SJCRH30 (cell line): ENCODE results near the gene COP1. TPM values are rescaled to one million over a fixed set of nuclear protein-coding genes. Genes with fewer than 3 reads are reported as not detected.

Experiments used
- DNase-seq, 2 experiments: peaks; one replicate each; pipeline ENCODE4 v3.0.0-alpha.2; 2015 to 2020
- H3K27ac ChIP-seq: fragments of 250-450 bp; sonication (Bioruptor Pico); 2 replicates; pipeline ENCODE4 v1.5.1; 2020; ENCODE audit warnings: mild to moderate bottlenecking, moderate library complexity
- H3K27me3 ChIP-seq: fragments of 250-450 bp; sonication (Bioruptor Pico); 2 replicates; pipeline ENCODE4 v1.5.1; 2020; ENCODE audit warnings: mild to moderate bottlenecking, moderate library complexity
- H3K36me3 ChIP-seq: fragments of 250-450 bp; sonication (Bioruptor Pico); 2 replicates; pipeline ENCODE4 v1.5.1; 2020; ENCODE audit warnings: mild to moderate bottlenecking, moderate library complexity
- H3K4me1 ChIP-seq: fragments of 250-450 bp; sonication (Bioruptor Pico); 2 replicates; pipeline ENCODE4 v1.5.1; 2020; ENCODE audit warnings: mild to moderate bottlenecking, moderate library complexity
- H3K4me3 ChIP-seq: fragments of 250-450 bp; sonication (Bioruptor Pico); 2 replicates; pipeline ENCODE4 v1.5.1; 2020; ENCODE audit warnings: mild to moderate bottlenecking, moderate library complexity
- H3K9me3 ChIP-seq: fragments of 250-450 bp; sonication (Bioruptor Pico); replicated peaks from 2 replicates; pipeline ENCODE4 v1.5.1; 2020; ENCODE audit warnings: mild to moderate bottlenecking, moderate library complexity
- total RNA-seq: library from RNA; depleted of rRNA; stranded (reverse); fragments of >200 nt; shearing (Covaris generic); gene quantifications from 2 replicates; pipeline ENCODE4 v1.2.3, GENCODE V29; 2014

Gene COP1
- total RNA-seq, 1 experiment from 2014 or later, result 43.6 TPM

GRCh38 chr1:175960169-175960568, 246.9 kb downstream of the COP1 start:
- H3K9me3 ChIP-seq, result no peaks in the 10 kb centered on the region

GRCh38 chr1:175951627-175952026, 255.5 kb downstream of the COP1 start:
- no peak overlapping the region for H3K4me3 ChIP-seq
- no peaks in the 10 kb centered on the region for H3K4me1 ChIP-seq
- H3K27me3 ChIP-seq, result no peaks in the 10 kb centered on the region
- no peak overlapping the region for H3K27ac ChIP-seq
- DNase-seq, result no peak
- no peaks in the 10 kb centered on the region for H3K9me3 ChIP-seq
- peaks cover 5% of the 10 kb centered on the region for H3K36me3 ChIP-seq

More at GRCh38 chr1:175960169-175960568, 246.9 kb downstream of the COP1 start:
- Histone ChIP-seq H3K36me3 (no peaks in the 10 kb centered on the region), H3K4me1 (no peaks in the 10 kb centered on the region), H3K27me3 (no peaks in the 10 kb centered on the region), H3K4me3 (no peak overlapping the region), H3K27ac (no peak overlapping the region)
- DNase-seq, result no peak

GRCh38 chr1:175947771-175948170, 259.3 kb downstream of the COP1 start:
- Histone ChIP-seq H3K27me3 (no peaks in the 10 kb centered on the region), H3K9me3 (no peaks in the 10 kb centered on the region), H3K4me3 (no peak overlapping the region), H3K27ac (no peak overlapping the region), H3K4me1 (no peaks in the 10 kb centered on the region), H3K36me3 (peaks cover 6% of the 10 kb centered on the region)
- no peak for DNase-seq

GRCh38 chr1:175944591-175944990, 262.5 kb downstream of the COP1 start:
- Histone ChIP-seq H3K27ac (no peak overlapping the region), H3K27me3 (no peaks in the 10 kb centered on the region), H3K4me1 (no peaks in the 10 kb centered on the region), H3K4me3 (no peak overlapping the region), H3K36me3 (peaks cover 10% of the 10 kb centered on the region), H3K9me3 (no peaks in the 10 kb centered on the region)
- DNase-seq, result no peak

GRCh38 chr1:175941164-175941563, 265.9 kb downstream of the COP1 start:
- no peak overlapping the region for H3K27ac ChIP-seq
- DNase-seq, result no peak

GRCh38 chr1:175936736-175937135, 270.4 kb downstream of the COP1 start:
- H3K27ac ChIP-seq, result no peak overlapping the region
- H3K4me1 ChIP-seq, result no peaks in the 10 kb centered on the region
- no peak overlapping the region for H3K4me3 ChIP-seq
- no peak for DNase-seq
- H3K9me3 ChIP-seq, result no peaks in the 10 kb centered on the region
- peaks cover 11% of the 10 kb centered on the region for H3K36me3 ChIP-seq
- no peaks in the 10 kb centered on the region for H3K27me3 ChIP-seq

More at GRCh38 chr1:175941164-175941563, 265.9 kb downstream of the COP1 start:
- H3K4me3 ChIP-seq, result no peak overlapping the region
- no peaks in the 10 kb centered on the region for H3K9me3 ChIP-seq
- no peaks in the 10 kb centered on the region for H3K4me1 ChIP-seq
- H3K27me3 ChIP-seq, result no peaks in the 10 kb centered on the region
- H3K36me3 ChIP-seq, result peaks cover 11% of the 10 kb centered on the region

- Histone ChIP-seq H3K4me3 (no peak overlapping the region), H3K27ac (no peak overlapping the region)
These were observed 271.4 kb downstream of the COP1 start for GRCh38 chr1:175935566-175936115.

GRCh38 chr1:175935166-175935565, 271.9 kb downstream of the COP1 start:
- Histone ChIP-seq H3K9me3 (no peaks in the 10 kb centered on the region), H3K27ac (no peak overlapping the region)

More at GRCh38 chr1:175935566-175936115, 271.4 kb downstream of the COP1 start:
- no peaks in the 10 kb centered on the region for H3K9me3 ChIP-seq
- H3K27me3 ChIP-seq, result no peaks in the 10 kb centered on the region
- H3K4me1 ChIP-seq, result no peaks in the 10 kb centered on the region
- no peak for DNase-seq
- H3K36me3 ChIP-seq, result peaks cover 11% of the 10 kb centered on the region

GRCh38 chr1:175933801-175934200, 273.3 kb downstream of the COP1 start:
- Histone ChIP-seq H3K27me3 (no peaks in the 10 kb centered on the region), H3K4me1 (no peaks in the 10 kb centered on the region), H3K27ac (no peak overlapping the region), H3K4me3 (no peak overlapping the region), H3K36me3 (peaks cover 5% of the 10 kb centered on the region), H3K9me3 (no peaks in the 10 kb centered on the region)
- peak; percentile 6 to 16 for DNase-seq

More at GRCh38 chr1:175935166-175935565, 271.9 kb downstream of the COP1 start:
- no peak for DNase-seq
- H3K4me3 ChIP-seq, result no peak overlapping the region
- peaks cover 10% of the 10 kb centered on the region for H3K36me3 ChIP-seq
- no peaks in the 10 kb centered on the region for H3K27me3 ChIP-seq
- H3K4me1 ChIP-seq, result no peaks in the 10 kb centered on the region

GRCh38 chr1:175927944-175928343, 279.1 kb downstream of the COP1 start:
- no peaks in the 10 kb centered on the region for H3K36me3 ChIP-seq
- no peak overlapping the region for H3K27ac ChIP-seq
- H3K9me3 ChIP-seq, result no peaks in the 10 kb centered on the region
- no peak overlapping the region for H3K4me3 ChIP-seq
- DNase-seq, result peak in 1 of 2 experiments; percentile 1
- no peaks in the 10 kb centered on the region for H3K4me1 ChIP-seq
- no peaks in the 10 kb centered on the region for H3K27me3 ChIP-seq

- Histone ChIP-seq H3K9me3 (no peaks in the 10 kb centered on the region), H3K27me3 (no peaks in the 10 kb centered on the region), H3K36me3 (no peaks in the 10 kb centered on the region), H3K4me1 (no peaks in the 10 kb centered on the region), H3K27ac (no peak overlapping the region), H3K4me3 (no peak overlapping the region)
- peak in 1 of 2 experiments; percentile 2 for DNase-seq
These were observed 284.7 kb downstream of the COP1 start for GRCh38 chr1:175922254-175922881.

- Histone ChIP-seq H3K9me3 (no peaks in the 10 kb centered on the region), H3K4me3 (no peak overlapping the region), H3K36me3 (no peaks in the 10 kb centered on the region), H3K4me1 (no peaks in the 10 kb centered on the region), H3K27ac (no peak overlapping the region), H3K27me3 (no peaks in the 10 kb centered on the region)
- no peak for DNase-seq
These were observed 286.7 kb downstream of the COP1 start for GRCh38 chr1:175920381-175920780.

GRCh38 chr1:175919001-175919400, 288.1 kb downstream of the COP1 start:
- no peaks in the 10 kb centered on the region for H3K9me3 ChIP-seq
- DNase-seq, result no peak

GRCh38 chr1:175918364-175918801, 288.7 kb downstream of the COP1 start:
- no peaks in the 10 kb centered on the region for H3K4me1 ChIP-seq
- no peak overlapping the region for H3K4me3 ChIP-seq
- no peak for DNase-seq
- no peak overlapping the region for H3K27ac ChIP-seq
- no peaks in the 10 kb centered on the region for H3K36me3 ChIP-seq
- H3K9me3 ChIP-seq, result no peaks in the 10 kb centered on the region
- no peaks in the 10 kb centered on the region for H3K27me3 ChIP-seq

More at GRCh38 chr1:175919001-175919400, 288.1 kb downstream of the COP1 start:
- Histone ChIP-seq H3K4me1 (no peaks in the 10 kb centered on the region), H3K27ac (no peak overlapping the region), H3K36me3 (no peaks in the 10 kb centered on the region), H3K4me3 (no peak overlapping the region), H3K27me3 (no peaks in the 10 kb centered on the region)

- Histone ChIP-seq H3K27ac (no peak overlapping the region), H3K9me3 (no peaks in the 10 kb centered on the region), H3K4me1 (no peaks in the 10 kb centered on the region), H3K27me3 (no peaks in the 10 kb centered on the region), H3K4me3 (no peak overlapping the region), H3K36me3 (no peaks in the 10 kb centered on the region)
- DNase-seq, result no peak
These were observed 293.0 kb downstream of the COP1 start for GRCh38 chr1:175914115-175914514.

- no peaks in the 10 kb centered on the region for H3K9me3 ChIP-seq
- no peak overlapping the region for H3K27ac ChIP-seq
- H3K27me3 ChIP-seq, result no peaks in the 10 kb centered on the region
- H3K36me3 ChIP-seq, result no peaks in the 10 kb centered on the region
- no peak overlapping the region for H3K4me3 ChIP-seq
- no peaks in the 10 kb centered on the region for H3K4me1 ChIP-seq
- DNase-seq, result no peak
These were observed 295.9 kb downstream of the COP1 start for GRCh38 chr1:175911138-175911537.
